GM12892 (cell line): ENCODE data around the gene EIF1B.

Source experiments
- POLR2A ChIP-seq: IDR thresholded peaks from 2 replicates; pipeline ENCODE4 v1.6.1; 2011; ENCODE audit warnings: low read depth, low read length, control low read depth
- POLR2AphosphoS5 ChIP-seq: IDR thresholded peaks from 2 replicates; pipeline ENCODE4 v1.6.1; 2011; ENCODE audit warnings: low read depth, low read length, control low read depth

DNA sequence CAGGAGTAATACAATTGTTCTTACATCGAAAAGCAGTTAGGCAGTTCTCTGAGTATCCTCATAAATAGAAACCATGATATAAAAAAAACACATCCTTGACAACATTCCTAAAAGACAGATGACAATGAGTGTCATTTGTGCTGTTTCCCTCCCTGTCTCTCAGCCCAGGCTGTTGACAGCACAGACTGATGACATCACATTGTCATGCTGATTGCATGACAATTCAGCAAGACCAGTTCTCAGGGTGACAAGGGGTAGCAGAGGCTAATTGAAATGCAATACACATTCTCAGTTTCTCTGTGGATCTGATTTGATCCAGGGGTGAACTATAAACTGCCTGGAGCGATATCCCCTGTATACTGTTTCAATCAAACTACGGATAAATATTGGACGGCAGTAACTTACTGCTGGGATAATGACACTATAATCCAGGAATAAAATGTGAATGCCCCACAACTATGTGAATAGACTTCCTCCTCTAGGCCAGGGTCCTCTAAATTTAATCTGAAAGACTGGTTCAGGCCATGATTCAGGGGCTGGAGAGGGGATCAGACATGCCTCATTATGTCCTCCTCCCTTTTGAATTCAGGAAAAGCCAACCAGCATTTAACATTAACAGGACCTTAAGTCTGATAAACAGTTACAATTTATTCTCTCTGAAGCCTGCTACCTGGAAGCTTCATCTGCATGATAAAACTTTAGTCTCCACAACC, 16.7 kb upstream of the EIF1B start:
- TF ChIP-seq POLR2A, result no peak
- no peak for TF ChIP-seq POLR2AphosphoS5
